ENCODE results near the gene MIEF1.

Gene MIEF1

GRCh38 chr22:39502109-39502788 is at the start of gene MIEF1:
Gene MIEF1 (plus strand): TSS chr22:39502290. CDS start chr22:39511295, 9,005 bp downstream.
- DNase-seq (ENCODE audit: low read depth) = peak; percentile 89

- no peak for DNase-seq (ENCODE audit: low read depth)
Observed at GRCh38 chr22:39452740-39453040, 49.4 kb upstream of the MIEF1 start.

GRCh38 chr22:39453765-39454378 is 48.2 kb upstream of the MIEF1 start:
- no peak for DNase-seq (ENCODE audit: low read depth)

- DNase-seq (ENCODE audit: low read depth) = no peak
Observed at GRCh38 chr22:39454385-39454871, 47.7 kb upstream of the MIEF1 start.

- DNase-seq (ENCODE audit: low read depth) = no peak
Observed at GRCh38 chr22:39456522-39457197, 45.4 kb upstream of the MIEF1 start, which contains the start of gene MGAT3. Gene MGAT3 (plus strand): TSS chr22:39457012. CDS start chr22:39487348, 30,336 bp downstream.

GRCh38 chr22:39457198-39457555 is 44.9 kb upstream of the MIEF1 start:
- no peak for DNase-seq (ENCODE audit: low read depth)

- DNase-seq (ENCODE audit: low read depth) = no peak
Observed at GRCh38 chr22:39457556-39458443, 44.3 kb upstream of the MIEF1 start.

GRCh38 chr22:39458444-39459083 is 43.5 kb upstream of the MIEF1 start:
- DNase-seq (ENCODE audit: low read depth) = no peak

- DNase-seq (ENCODE audit: low read depth) = no peak
Observed at GRCh38 chr22:39459681-39460080, 42.4 kb upstream of the MIEF1 start.

- DNase-seq (ENCODE audit: low read depth) = no peak
Observed at GRCh38 chr22:39462443-39463221, 39.5 kb upstream of the MIEF1 start.

DNA sequence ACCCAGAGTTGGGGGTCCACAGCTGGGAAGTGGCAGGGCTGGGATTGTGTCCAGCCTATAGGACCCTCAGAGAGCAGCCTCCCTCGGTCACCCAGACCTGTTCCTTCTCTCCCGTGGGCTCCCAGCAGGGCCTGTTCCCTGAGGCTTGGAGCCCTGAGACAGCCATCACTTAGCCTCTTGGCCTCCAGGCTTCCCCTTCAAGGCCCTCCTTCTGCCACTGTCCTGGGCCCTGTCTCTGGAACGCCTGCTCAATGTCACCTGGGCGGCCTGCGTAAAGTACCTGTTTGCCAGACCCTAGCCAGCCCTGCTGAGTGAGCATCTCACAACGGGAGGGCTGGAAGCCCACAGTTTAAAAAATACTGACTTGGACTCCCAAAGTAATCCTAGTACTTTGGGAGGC is 38.8 kb upstream of the MIEF1 start:
- DNase-seq (ENCODE audit: low read depth) = no peak

GRCh38 chr22:39463931-39464390 is 38.1 kb upstream of the MIEF1 start:
- DNase-seq (ENCODE audit: low read depth) = no peak

GRCh38 chr22:39466228-39467006 is 35.7 kb upstream of the MIEF1 start:
- DNase-seq (ENCODE audit: low read depth) = no peak

- no peak for DNase-seq (ENCODE audit: low read depth)
Observed at GRCh38 chr22:39467390-39467895, 34.6 kb upstream of the MIEF1 start.

GRCh38 chr22:39468487-39469325 is 33.4 kb upstream of the MIEF1 start:
- DNase-seq (ENCODE audit: low read depth) = no peak

DNA sequence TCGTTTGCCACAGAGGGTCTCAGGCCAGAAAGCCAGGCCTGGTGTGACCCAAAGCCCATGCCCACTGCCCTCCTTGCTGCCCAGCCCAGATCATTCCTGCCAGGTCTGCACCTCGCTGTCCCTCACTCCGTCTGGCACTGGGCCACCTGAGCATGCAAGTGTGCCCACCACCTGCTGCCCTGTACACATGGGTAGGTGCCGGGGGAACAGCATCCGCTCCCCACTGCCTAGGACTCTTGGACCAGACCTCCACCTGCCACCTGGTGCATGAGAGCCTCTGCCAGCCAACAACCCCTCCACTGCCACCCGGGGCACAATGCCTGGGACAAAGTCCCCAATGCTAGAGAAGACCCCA is 32.8 kb upstream of the MIEF1 start:
- DNase-seq (ENCODE audit: low read depth) = no peak

GRCh38 chr22:39469681-39470450 is 32.2 kb upstream of the MIEF1 start:
- no peak for DNase-seq (ENCODE audit: low read depth)

All from activated T-cell treated with anti-CD3 and anti-CD28 coated beads for 24 hours (primary cell).